Erythroblast (primary cell): ENCODE data around the gene FNDC3B.
A peak's percentile ranks its signal among the peaks of the same experiment; 100 is the strongest.

Source experiments
- DNase-seq, 2 experiments: peaks; one replicate each; lab custom pipeline; 2025; lab: John Stamatoyannopoulos, UW
- GATA1 ChIP-seq: IDR thresholded peaks from 2 replicates; pipeline ENCODE4 v1.6.1; 2011; ENCODE audit warnings: low read depth, mild to moderate bottlenecking, control low read depth, low read length, moderate library complexity
- POLR2A ChIP-seq: IDR thresholded peaks from 2 replicates; pipeline ENCODE4 v1.6.1; 2011; ENCODE audit warnings: mild to moderate bottlenecking, low read length

FNDC3B gene

GRCh38 chr3:172106989-172107388 is 67.6 kb downstream of the FNDC3B start:
- DNase-seq = peak; percentile 48 to 77
- TF ChIP-seq POLR2A = no peak
- no peak for TF ChIP-seq GATA1

DNA sequence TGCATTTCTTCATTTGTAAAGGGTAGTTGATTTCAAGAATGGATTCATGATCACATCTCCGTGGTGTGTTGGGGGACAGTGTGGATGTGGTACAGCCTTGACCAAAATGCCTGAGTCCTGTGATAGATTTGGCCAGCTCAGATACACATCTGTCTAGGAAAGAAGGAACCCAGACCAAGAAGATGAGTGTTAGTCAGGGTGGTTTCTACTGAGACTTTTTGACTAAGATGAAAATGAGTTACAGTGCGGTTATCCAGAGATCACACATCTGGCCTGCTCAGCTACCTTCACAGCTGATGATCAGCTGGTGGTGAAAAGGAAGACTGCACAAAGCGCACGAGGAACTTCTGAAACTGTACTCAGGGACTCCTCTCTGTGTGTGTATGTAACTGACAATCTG is 68.0 kb downstream of the FNDC3B start:
- TF ChIP-seq GATA1 (no peak), POLR2A (no peak)
- peak; percentile 21 to 46 for DNase-seq

- TF ChIP-seq POLR2A = no peak
- TF ChIP-seq GATA1 = no peak
- DNase-seq = no peak
Measured at GRCh38 chr3:172110127-172110779, 70.9 kb downstream of the FNDC3B start.

DNA sequence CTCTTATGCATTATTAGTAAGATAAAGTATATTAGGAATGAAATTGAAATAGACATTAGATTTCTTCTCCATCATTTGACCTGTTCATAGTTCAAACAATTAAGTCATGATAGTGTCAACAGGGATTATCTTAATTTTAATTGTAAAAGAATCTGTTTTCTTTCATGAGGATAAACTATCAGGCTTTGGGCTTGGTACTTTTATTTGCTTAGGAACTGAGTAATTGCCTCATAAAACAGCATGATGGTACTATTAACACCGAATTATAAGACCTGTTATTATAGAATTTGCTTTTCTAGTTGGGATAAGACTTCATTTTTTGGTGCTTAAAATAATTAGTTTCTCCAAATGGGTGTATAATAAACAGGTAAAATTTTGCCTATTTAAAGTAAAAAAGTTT is 71.8 kb downstream of the FNDC3B start:
- DNase-seq = no peak
- TF ChIP-seq POLR2A (no peak), GATA1 (no peak)

DNA sequence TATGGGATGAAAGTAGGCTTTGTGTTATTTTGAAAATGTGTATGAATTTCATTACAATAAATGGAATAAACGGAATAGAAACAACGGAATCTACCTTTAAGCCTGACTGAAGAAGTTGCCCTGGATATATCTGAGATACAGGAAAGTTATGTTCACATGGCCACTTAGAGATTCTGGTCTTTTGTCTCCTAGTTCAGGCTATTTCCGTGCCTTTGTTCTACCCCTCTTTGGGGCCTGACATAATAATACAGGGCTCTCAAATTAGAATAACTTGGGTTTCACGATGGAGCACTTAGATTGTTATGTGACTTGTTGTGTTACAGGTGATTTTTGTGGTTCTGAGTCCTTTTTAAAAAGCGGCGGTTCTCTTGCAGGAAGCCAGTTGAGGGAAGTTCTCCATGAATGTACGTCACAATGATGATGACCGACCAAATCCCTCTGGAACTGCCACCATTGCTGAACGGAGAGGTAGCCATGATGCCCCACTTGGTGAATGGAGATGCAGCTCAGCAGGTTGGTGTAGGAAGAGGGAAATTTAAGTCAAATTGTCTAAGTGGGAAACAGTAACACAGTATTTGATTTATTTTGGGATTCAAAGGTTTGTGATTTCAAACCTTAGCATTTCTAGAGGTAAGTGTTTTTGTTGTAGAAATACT is 72.8 kb downstream of the FNDC3B start:
- TF ChIP-seq GATA1 (no peak), POLR2A (no peak)
- DNase-seq = no peak

GRCh38 chr3:172112734-172113120 is 73.3 kb downstream of the FNDC3B start:
- TF ChIP-seq POLR2A (no peak), GATA1 (no peak)
- DNase-seq = no peak

DNA sequence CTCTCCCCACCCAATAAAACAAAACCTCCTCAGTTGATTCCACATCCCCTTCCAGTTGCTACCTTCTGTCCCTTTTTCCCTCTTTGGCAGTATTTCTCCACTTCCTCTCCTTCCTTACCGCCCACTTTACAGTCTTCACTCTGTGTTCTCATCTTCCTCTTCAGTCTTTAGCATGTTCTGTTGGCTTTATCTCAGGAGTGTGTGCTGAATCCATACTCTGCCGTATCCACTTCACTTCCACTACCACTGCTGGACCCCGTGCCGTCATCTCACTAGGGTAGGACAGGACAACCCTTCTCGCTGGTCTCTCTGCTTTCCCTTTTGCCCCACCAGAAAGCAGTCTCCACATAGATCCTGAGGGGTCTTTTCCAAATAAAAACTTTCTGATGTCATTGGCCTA is 74.3 kb downstream of the FNDC3B start:
- no peak for TF ChIP-seq GATA1
- TF ChIP-seq POLR2A = no peak
- no peak for DNase-seq

DNA sequence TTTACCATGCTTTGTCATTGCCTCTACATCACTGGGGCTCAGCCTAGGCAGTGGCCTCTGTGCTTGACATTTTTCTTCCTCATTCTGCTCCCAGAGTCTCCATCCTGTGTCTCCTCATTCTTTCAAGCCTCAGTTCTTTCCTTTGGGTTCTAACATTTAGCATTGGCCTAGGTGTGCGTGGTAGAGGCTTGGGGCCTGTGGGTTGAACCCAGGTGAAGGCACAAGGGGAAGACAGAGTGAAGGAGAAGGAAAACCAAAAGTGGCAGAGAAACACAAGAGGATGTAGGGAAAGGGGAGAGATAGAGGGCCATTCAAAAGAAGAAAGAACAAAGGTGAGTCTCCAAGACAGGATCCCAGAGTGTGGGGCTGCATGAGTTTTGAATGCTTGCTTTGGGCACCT is 75.7 kb downstream of the FNDC3B start:
- DNase-seq = no peak
- TF ChIP-seq POLR2A (no peak), GATA1 (no peak)

- no peak for DNase-seq
- TF ChIP-seq POLR2A (no peak), GATA1 (no peak)
Measured at GRCh38 chr3:172115787-172116186, 76.4 kb downstream of the FNDC3B start.

DNA sequence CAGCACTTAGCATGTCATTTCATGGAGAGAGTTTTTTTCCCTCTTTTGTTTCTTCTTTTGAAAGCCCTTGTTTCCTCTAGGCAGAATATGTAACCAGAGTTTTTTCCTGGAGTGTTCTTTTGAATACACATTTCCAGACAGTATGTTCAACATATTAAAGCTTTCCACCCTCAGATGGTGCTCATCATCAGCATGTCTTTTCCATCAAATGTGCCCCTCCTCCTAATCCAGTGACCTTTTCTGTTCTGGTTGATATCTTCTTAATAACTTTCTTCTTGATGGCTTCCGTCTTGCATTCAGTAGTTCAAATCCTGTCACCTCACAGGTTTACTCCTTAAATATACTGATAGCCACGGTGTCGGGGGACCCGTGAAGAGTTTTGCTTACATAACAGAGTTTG is 78.6 kb downstream of the FNDC3B start:
- DNase-seq = no peak
- TF ChIP-seq GATA1 = no peak
- no peak for TF ChIP-seq POLR2A

GRCh38 chr3:172119266-172119969 is 80.0 kb downstream of the FNDC3B start:
- DNase-seq = no peak
- TF ChIP-seq GATA1 (no peak), POLR2A (no peak)

DNA sequence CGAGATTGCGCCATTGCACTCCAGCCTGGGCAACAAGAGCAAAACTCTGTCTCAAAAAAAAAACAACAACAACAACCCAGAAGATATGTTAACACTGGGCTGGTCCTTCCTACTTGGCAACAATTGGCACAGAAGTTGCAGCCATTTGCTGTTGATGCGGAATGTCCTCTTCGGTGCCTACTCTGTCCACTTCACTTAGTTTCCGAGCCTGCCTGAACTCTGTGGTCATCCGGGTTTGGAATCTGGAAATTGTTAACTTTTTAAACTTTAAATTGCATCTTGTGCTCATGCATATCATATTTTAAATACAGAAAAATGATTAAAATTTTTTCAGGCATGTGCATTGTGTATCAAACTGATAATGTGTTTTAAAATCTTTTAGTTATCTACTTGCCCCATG is 81.5 kb downstream of the FNDC3B start:
- no peak for DNase-seq
- TF ChIP-seq GATA1 (no peak), POLR2A (no peak)

DNA sequence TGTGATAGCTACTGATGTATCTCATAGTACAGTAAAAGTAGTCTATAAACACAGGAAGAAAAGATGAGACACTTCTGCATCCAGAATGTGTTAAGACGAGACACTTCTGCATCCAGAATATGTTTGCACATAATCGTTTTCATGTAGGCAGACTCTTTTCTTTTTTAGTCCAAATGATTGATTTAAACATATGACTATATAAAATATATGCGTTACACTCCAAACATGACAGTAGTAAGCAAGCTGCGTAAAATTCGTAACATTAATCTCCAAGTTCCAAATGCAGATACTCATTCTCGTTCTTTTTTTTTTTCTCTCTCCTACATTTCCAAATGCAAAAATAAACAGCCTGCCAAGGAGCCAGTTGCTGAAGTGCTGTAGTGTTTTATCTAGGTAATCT is 82.6 kb downstream of the FNDC3B start:
- no peak for TF ChIP-seq POLR2A
- TF ChIP-seq GATA1 = no peak

DNA sequence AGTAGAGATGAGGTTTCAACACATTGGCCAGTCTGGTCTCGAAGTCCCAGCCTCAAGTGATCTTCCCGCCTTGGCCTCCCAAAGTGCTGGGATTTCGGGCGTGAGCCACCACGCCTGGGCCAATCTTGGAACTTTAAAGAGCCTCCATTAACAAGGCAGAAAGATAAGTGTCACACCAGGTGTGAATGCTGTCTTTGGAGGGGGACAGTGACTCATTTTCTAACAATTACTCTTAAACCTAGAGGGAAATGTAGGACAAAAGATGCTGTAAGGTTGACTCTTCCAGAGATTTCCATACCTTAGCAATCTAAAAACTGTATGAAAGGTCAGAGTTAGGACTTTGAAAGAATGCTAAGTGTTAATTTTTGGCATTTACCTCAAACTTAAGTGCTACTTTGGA is 84.9 kb downstream of the FNDC3B start:
- TF ChIP-seq POLR2A = no peak
- TF ChIP-seq GATA1 = no peak
- DNase-seq = no peak

More for the DNA sequence above, 82.6 kb downstream of the FNDC3B start:
- no peak for DNase-seq

GRCh38 chr3:172125053-172125452 is 85.7 kb downstream of the FNDC3B start:
- no peak for DNase-seq

More at GRCh38 chr3:172125053-172125452, 85.7 kb downstream of the FNDC3B start:
- TF ChIP-seq GATA1 = no peak
- TF ChIP-seq POLR2A = no peak
